Vagina (tissue), 2 donors: ENCODE data around the gene KLHL29. TPM values are rescaled to one million over a fixed set of nuclear protein-coding genes. Genes with fewer than 3 reads are reported as not detected.

Experiments
- DNase-seq, 2 donors: peaks; one replicate each; pipeline ENCODE4 v3.0.0-alpha.2; 2017; ENCODE audit errors: extremely low spot score in 2 of 2
- H3K27ac ChIP-seq: fragments of 200-600 bp; sonication (generic); one replicate; pipeline ENCODE4 v1.5.1; 2019
- H3K27me3 ChIP-seq: fragments of 200-600 bp; sonication (generic); one replicate; pipeline ENCODE4 v1.5.1; 2019
- H3K36me3 ChIP-seq, 2 donors: fragments of 200-600 bp; sonication (generic); one replicate each; pipeline ENCODE4 v1.5.1; 2017 to 2019
- H3K4me1 ChIP-seq: fragments of 200-600 bp; sonication (generic); one replicate; pipeline ENCODE4 v1.5.1; 2019
- H3K4me3 ChIP-seq, 2 donors: fragments of 200-600 bp; sonication (generic); 1 replicate in 1 of 2; 2 replicates in 1 of 2; pipeline ENCODE4 v1.5.1; 2016 to 2019
- H3K9me3 ChIP-seq: fragments of 200-600 bp; sonication (generic); one replicate; pipeline ENCODE4 v1.5.1; 2019
- CTCF ChIP-seq, 3 experiments: fragments of 450-650 bp in 2 of 3; fragments of 200-600 bp in 1 of 3; sonication (generic) in 1 of 3; IDR thresholded peaks; one replicate each; pipeline ENCODE4 v1.5.1; 2017 to 2019; ENCODE audit warnings: antibody characterized with exemption in 3 of 3, mild to moderate bottlenecking in 2 of 3, moderate library complexity in 2 of 3
- POLR2A ChIP-seq, 2 donors: fragments of 450-650 bp; IDR thresholded peaks; one replicate each; pipeline ENCODE4 v1.6.1; 2017; ENCODE audit warnings: antibody characterized with exemption in 2 of 2, mild to moderate bottlenecking in 2 of 2, moderate library complexity in 2 of 2
- POLR2AphosphoS5 ChIP-seq, 2 donors: sonication (generic); formaldehyde crosslinking; IDR thresholded peaks; one replicate each; pipeline ENCODE4 v1.9.0; 2017; ENCODE audit warnings: antibody characterized with exemption in 2 of 2, mild to moderate bottlenecking in 2 of 2, low read depth in 1 of 2; ENCODE audit not compliant: insufficient read depth in 1 of 2
- intact Hi-C: fragments of 100-400 bp; cut with DNase I; formaldehyde crosslinking; loops from one replicate; pipeline ENCODE4 v1.15.1; 2023
- total RNA-seq: library from RNA; depleted of rRNA; stranded (reverse); fragments of >200 nt; gene quantifications from one replicate; pipeline ENCODE4 v1.2.3, GENCODE V29; 2016

Gene KLHL29
- total RNA-seq, 1 donor from 2014 or later = 19.4 TPM

GRCh38 chr2:23549821-23550530 lies 165.0 kb downstream of the KLHL29 start:
- Histone ChIP-seq H3K27ac (no peak overlapping the region), H3K4me3 (no peak overlapping the region), H3K27me3 (no peaks in the 10 kb centered on the region), H3K4me1 (peaks cover 24% of the 10 kb centered on the region), H3K9me3 (no peaks in the 10 kb centered on the region), H3K36me3 (no peaks in the 10 kb centered on the region)
- intact Hi-C loops = no loop called here
- DNase-seq = no peak
- TF ChIP-seq CTCF (IDR thresholded peaks at IDR 0.05) (no peak), POLR2AphosphoS5 (IDR thresholded peaks at IDR 0.05; ENCODE audit: insufficient read depth in 1 of 2, low read depth in 1 of 2) (no peak), POLR2A (IDR thresholded peaks at IDR 0.05) (no peak)

GRCh38 chr2:23550553-23550952 lies 165.6 kb downstream of the KLHL29 start:
- peaks cover 20% of the 10 kb centered on the region for H3K4me1 ChIP-seq
- H3K27me3 ChIP-seq = no peaks in the 10 kb centered on the region
- DNase-seq = no peak
- H3K36me3 ChIP-seq = no peaks in the 10 kb centered on the region
- H3K9me3 ChIP-seq = no peaks in the 10 kb centered on the region
- H3K4me3 ChIP-seq = no peak overlapping the region
- intact Hi-C loops = no loop called here
- no peak overlapping the region for H3K27ac ChIP-seq
- no peak for TF ChIP-seq POLR2AphosphoS5 (IDR thresholded peaks at IDR 0.05; ENCODE audit: insufficient read depth in 1 of 2, low read depth in 1 of 2)

- intact Hi-C loops = no loop called here
- Histone ChIP-seq H3K36me3 (no peaks in the 10 kb centered on the region), H3K9me3 (no peaks in the 10 kb centered on the region), H3K4me3 (no peak overlapping the region), H3K27me3 (no peaks in the 10 kb centered on the region), H3K4me1 (peaks cover 18% of the 10 kb centered on the region), H3K27ac (no peak overlapping the region)
- no peak for DNase-seq
- TF ChIP-seq CTCF (IDR thresholded peaks at IDR 0.05) = no peak
- no peak for TF ChIP-seq POLR2AphosphoS5 (IDR thresholded peaks at IDR 0.05; ENCODE audit: insufficient read depth in 1 of 2, low read depth in 1 of 2)
- TF ChIP-seq POLR2A (IDR thresholded peaks at IDR 0.05) = no peak
Observed at GRCh38 chr2:23551875-23552274, 166.9 kb downstream of the KLHL29 start.

GRCh38 chr2:23553561-23553960 lies 168.6 kb downstream of the KLHL29 start:
- Histone ChIP-seq H3K27ac (peak overlapping the region; percentile 87), H3K4me1 (peaks cover 18% of the 10 kb centered on the region), H3K4me3 (no peak overlapping the region), H3K9me3 (no peaks in the 10 kb centered on the region), H3K36me3 (no peaks in the 10 kb centered on the region), H3K27me3 (no peaks in the 10 kb centered on the region)
- intact Hi-C loops = no loop called here
- no peak for DNase-seq
- TF ChIP-seq POLR2AphosphoS5 (IDR thresholded peaks at IDR 0.05; ENCODE audit: insufficient read depth in 1 of 2, low read depth in 1 of 2) = no peak
- TF ChIP-seq CTCF (IDR thresholded peaks at IDR 0.05) = no peak

- Histone ChIP-seq H3K4me3 (no peak overlapping the region), H3K9me3 (no peaks in the 10 kb centered on the region), H3K27ac (peak overlapping the region; percentile 87), H3K4me1 (peaks cover 18% of the 10 kb centered on the region), H3K27me3 (no peaks in the 10 kb centered on the region), H3K36me3 (no peaks in the 10 kb centered on the region)
- intact Hi-C loops = no loop called here
- TF ChIP-seq CTCF (IDR thresholded peaks at IDR 0.05) (no peak), POLR2AphosphoS5 (IDR thresholded peaks at IDR 0.05; ENCODE audit: insufficient read depth in 1 of 2, low read depth in 1 of 2) (peak in 1 of 2 donors; percentile 64), POLR2A (IDR thresholded peaks at IDR 0.05) (no peak)
- DNase-seq = no peak
Observed at GRCh38 chr2:23554054-23554697, 169.2 kb downstream of the KLHL29 start.
